H1 (cell line): ENCODE data around the gene ATP6V1C2. TPM values are rescaled to one million over a fixed set of nuclear protein-coding genes. Genes with fewer than 3 reads are reported as not detected.
"Not testable (repeated sequence)": the region's sequence is repeated elsewhere in the genome, so short reads cannot be mapped to it uniquely, and the experiment has no call there.

Source experiments
- CTCF ChIA-PET: fragments of 300-600 bp; sonication (Branson Sonifier 250); formaldehyde crosslinking; loops from one replicate; lab custom pipeline; 2021; ENCODE audit not compliant: partially characterized antibody; lab: Charles Lee
- POLR2A ChIA-PET: fragments of 300-600 bp; sonication (Branson Sonifier 250); formaldehyde crosslinking; loops from one replicate; lab custom pipeline; 2021; ENCODE audit warnings: inconsistent platforms; ENCODE audit not compliant: partially characterized antibody; lab: Charles Lee
- DNase-seq, 2 experiments: peaks; one replicate each; pipeline versions ENCODE4 v3.0.0 to v3.0.0-alpha.2; 2010 to 2022; ENCODE audit warnings: low spot score in 2 of 2, low read depth in 1 of 2, mixed read lengths in 1 of 2
- FAIRE-seq: peaks from 2 replicates; lab custom pipeline; 2011; peaks lifted over from hg19 to GRCh38; lab: Jason Lieb, UNC
- H2AFZ ChIP-seq: 2 replicates; pipeline ENCODE4 v1.8.1; 2012; ENCODE audit warnings: low read length, inconsistent platforms
- H2AK5ac ChIP-seq: 2 replicates; pipeline ENCODE4 v1.6.1; 2013; ENCODE audit warnings: low read depth, low read length
- H2BK120ac ChIP-seq: replicated peaks from 2 replicates; pipeline ENCODE3; 2013; ENCODE audit warnings: low read depth, low read length, inconsistent platforms
- H2BK12ac ChIP-seq: 2 replicates; pipeline ENCODE4 v1.6.1; 2013; ENCODE audit warnings: low read depth, low read length
- H2BK15ac ChIP-seq: 2 replicates; pipeline ENCODE4 v1.6.1; 2013; ENCODE audit warnings: low read length
- H2BK20ac ChIP-seq: 2 replicates; pipeline ENCODE4 v1.6.1; 2013; ENCODE audit warnings: low read length
- H2BK5ac ChIP-seq: 2 replicates; pipeline ENCODE4 v1.6.1; 2013; ENCODE audit warnings: low read depth, low read length
- H3K14ac ChIP-seq: 2 replicates; pipeline ENCODE4 v1.6.1; 2013; ENCODE audit warnings: inconsistent platforms; ENCODE audit not compliant: insufficient read length
- H3K18ac ChIP-seq: 2 replicates; pipeline ENCODE4 v1.6.1; 2013; ENCODE audit warnings: low read length; ENCODE audit errors: extremely low read depth
- H3K23ac ChIP-seq: 2 replicates; pipeline ENCODE4 v1.6.1; 2013; ENCODE audit warnings: inconsistent platforms; ENCODE audit not compliant: insufficient read length
- H3K23me2 ChIP-seq: 2 replicates; pipeline ENCODE4 v1.6.1; 2013; ENCODE audit warnings: low read depth, low read length
- H3K27ac ChIP-seq: 2 replicates; pipeline ENCODE4 v1.6.1; 2011; ENCODE audit warnings: low read depth, low read length, inconsistent platforms
- H3K27me3 ChIP-seq, 4 experiments: replicated peaks in 1 of 4; 1 replicate in 1 of 4; 2 replicates in 3 of 4; pipeline versions ENCODE4 v1.6.1 to v1.8.1; 2011 to 2013; ENCODE audit warnings: low read length in 3 of 4, mild to moderate bottlenecking in 3 of 4, inconsistent platforms in 2 of 4, mixed read lengths in 2 of 4, moderate library complexity in 1 of 4; ENCODE audit not compliant: control insufficient read depth in 3 of 4, insufficient read depth in 3 of 4; ENCODE audit errors: extremely low read depth in 1 of 4
- H3K36me3 ChIP-seq, 4 experiments: 2 replicates each; pipeline versions ENCODE4 v1.6.1 to v1.8.1; 2011 to 2013; ENCODE audit warnings: mild to moderate bottlenecking in 4 of 4, low read length in 3 of 4, moderate library complexity in 2 of 4, control low read depth in 1 of 4, inconsistent platforms in 1 of 4; ENCODE audit not compliant: insufficient read depth in 4 of 4, control insufficient read depth in 2 of 4
- H3K4ac ChIP-seq: replicated peaks from 2 replicates; pipeline ENCODE3; 2013; ENCODE audit warnings: low read length, low read depth, mixed read lengths, inconsistent platforms; ENCODE audit not compliant: insufficient read length
- H3K4me1 ChIP-seq, 4 experiments: replicated peaks in 1 of 4; 1 replicate in 1 of 4; 2 replicates in 3 of 4; pipeline versions ENCODE4 v1.6.1 to v1.8.1; 2011 to 2013; ENCODE audit warnings: low read length in 3 of 4, inconsistent platforms in 2 of 4, mixed read lengths in 1 of 4; ENCODE audit not compliant: insufficient read depth in 4 of 4, control insufficient read depth in 3 of 4
- H3K4me2 ChIP-seq, 2 experiments: 2 replicates each; pipeline versions ENCODE4 v1.6.1 to v1.8.1; 2011 to 2013; ENCODE audit warnings: low read depth in 2 of 2, low read length in 2 of 2, control low read depth in 1 of 2, inconsistent platforms in 1 of 2, mild to moderate bottlenecking in 1 of 2; ENCODE audit not compliant: insufficient read depth in 1 of 2
- H3K4me3 ChIP-seq, 4 experiments: fragments of 200-600, 300-600 bp in 1 of 4; sonication (generic), shearing (Covaris generic), sonication (Bioruptor Twin) in 1 of 4; 2 replicates each; pipeline versions ENCODE4 v1.5.1 to v1.8.1; 2011 to 2016; ENCODE audit warnings: low read length in 4 of 4, low read depth in 3 of 4, control low read depth in 2 of 4, inconsistent platforms in 2 of 4, mild to moderate bottlenecking in 2 of 4, mixed read lengths in 1 of 4, moderate library complexity in 1 of 4; ENCODE audit not compliant: insufficient read depth in 2 of 4; ENCODE audit errors: extremely low read depth in 1 of 4
- H3K56ac ChIP-seq: replicated peaks from 2 replicates; pipeline ENCODE3; 2013; ENCODE audit warnings: low read depth, mild to moderate bottlenecking, mixed read lengths, low read length, inconsistent platforms; ENCODE audit not compliant: insufficient read length
- H3K79me1 ChIP-seq: 2 replicates; pipeline ENCODE4 v1.6.1; 2013; ENCODE audit warnings: low read depth, low read length, control low read depth
- H3K79me2 ChIP-seq, 2 experiments: 2 replicates each; pipeline versions ENCODE4 v1.6.1 to v1.8.1; 2012 to 2013; ENCODE audit warnings: low read length in 2 of 2, mild to moderate bottlenecking in 2 of 2, inconsistent platforms in 1 of 2; ENCODE audit not compliant: insufficient read depth in 2 of 2, control insufficient read depth in 1 of 2
- H3K9ac ChIP-seq, 4 experiments: replicated peaks in 1 of 4; 1 replicate in 1 of 4; 2 replicates in 3 of 4; pipeline versions ENCODE4 v1.6.1 to v1.8.1; 2011 to 2013; ENCODE audit warnings: low read depth in 3 of 4, low read length in 3 of 4, control low read depth in 2 of 4, mild to moderate bottlenecking in 2 of 4, moderate library complexity in 2 of 4, inconsistent platforms in 1 of 4; ENCODE audit errors: extremely low read depth in 1 of 4
- H3K9me3 ChIP-seq, 2 experiments: 2 replicates each; pipeline versions ENCODE4 v1.6.1 to v1.8.1; 2012 to 2013; ENCODE audit warnings: mild to moderate bottlenecking in 2 of 2, moderate library complexity in 2 of 2, control low read depth in 1 of 2, inconsistent platforms in 1 of 2, low read depth in 1 of 2, low read length in 1 of 2, mixed read lengths in 1 of 2; ENCODE audit not compliant: insufficient read depth in 2 of 2
- H4K20me1 ChIP-seq, 2 experiments: replicated peaks in 1 of 2; 2 replicates each; pipeline versions ENCODE3 to v1.8.1; 2011 to 2013; ENCODE audit warnings: inconsistent platforms in 2 of 2, low read length in 2 of 2, mild to moderate bottlenecking in 1 of 2; ENCODE audit not compliant: insufficient read depth in 2 of 2, control insufficient read depth in 1 of 2
- H4K5ac ChIP-seq: 2 replicates; pipeline ENCODE4 v1.6.1; 2013; ENCODE audit warnings: low read length, low read depth, mixed read lengths, inconsistent platforms; ENCODE audit not compliant: insufficient read length
- H4K8ac ChIP-seq: 2 replicates; pipeline ENCODE4 v1.8.0; 2013; ENCODE audit warnings: mild to moderate bottlenecking, moderate library complexity, low read length, inconsistent platforms; ENCODE audit not compliant: insufficient read depth; ENCODE audit errors: extremely low read depth
- H4K91ac ChIP-seq: replicated peaks from 2 replicates; pipeline ENCODE3; 2013; ENCODE audit warnings: low read length, mixed read lengths, inconsistent platforms; ENCODE audit not compliant: insufficient read length
- EZH2 ChIP-seq: fragments of 200-600 bp; sonication (generic); IDR thresholded peaks from 2 replicates; pipeline ENCODE4 v1.7.1; 2012; ENCODE audit warnings: low read depth, mild to moderate bottlenecking, moderate library complexity, low read length, inconsistent platforms; ENCODE audit not compliant: severe bottlenecking
- WGBS, 2 experiments: shearing (Covaris generic) in 1 of 2; methylation state at CpG; one replicate each; pipeline versions ENCODE4 v1.1.6 to v1.1.7; 2013 to 2015; ENCODE audit warnings: low lambda C conversion rate in 2 of 2, mixed read lengths in 2 of 2, inconsistent platforms in 1 of 2, low coverage in 1 of 2, missing lambda C conversion rate in 1 of 2; ENCODE audit not compliant: insufficient replicate concordance in 2 of 2, insufficient coverage in 1 of 2, insufficient read length in 1 of 2; ENCODE audit errors: extremely low coverage in 1 of 2, missing lambda C conversion rate in 1 of 2; 5-methylcytosine and 5-hydroxymethylcytosine counted together
- polyA plus RNA-seq, 7 experiments: library from polyadenylated mRNA; depleted of rRNA in 3 of 7; stranded (reverse) in 5 of 7; unstranded in 2 of 7; fragments of >200 nt in 5 of 7; fragments of 200-250 nt in 2 of 7; gene quantifications; 1 replicate in 5 of 7; 2 replicates in 1 of 7; 4 replicates in 1 of 7; pipeline versions ENCODE4 v1.2.1 to v1.2.3, GENCODE V29; 2011 to 2013; ENCODE audit warnings: missing spikeins in 2 of 7, mixed read lengths in 2 of 7
- total RNA-seq: library from RNA; stranded (reverse); fragmentation: NEBNext Ultra II Directional; extraction: Animal tissue kit (Norgen Biotek cat#: 25700); gene quantifications from 2 replicates; pipeline ENCODE4 v1.2.1, GENCODE V29; 2021

Gene ATP6V1C2
- total and polyA plus RNA-seq, 2 of the 8 experiments (the other 6 are each of a cell fraction or from before 2014, with no cell fraction given) = 0.29 to 0.74 TPM

DNA sequence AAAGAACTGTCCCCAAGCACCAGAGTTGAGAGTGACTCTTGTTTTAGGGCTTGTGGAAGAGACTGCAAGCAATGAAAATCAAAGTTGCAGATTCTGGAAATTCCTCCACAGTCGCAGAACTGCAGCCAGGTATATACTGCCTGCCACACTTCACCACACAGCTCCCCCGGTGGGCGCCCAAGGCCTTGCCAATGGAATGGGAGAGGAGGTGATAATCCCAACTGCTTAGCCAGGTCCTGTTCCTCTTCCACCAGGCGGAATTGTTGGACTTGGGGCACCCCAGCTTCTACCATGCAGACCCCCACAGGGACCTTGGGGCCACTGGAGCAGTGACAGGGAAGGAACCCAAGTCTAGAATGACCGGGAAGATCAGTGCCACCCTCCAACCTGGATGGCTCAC lies 96.0 kb downstream of the ATP6V1C2 start (continued):
- TF ChIP-seq EZH2 = no peak
- TF ChIP-seq, all 59 proteins: peak for 2

DNA sequence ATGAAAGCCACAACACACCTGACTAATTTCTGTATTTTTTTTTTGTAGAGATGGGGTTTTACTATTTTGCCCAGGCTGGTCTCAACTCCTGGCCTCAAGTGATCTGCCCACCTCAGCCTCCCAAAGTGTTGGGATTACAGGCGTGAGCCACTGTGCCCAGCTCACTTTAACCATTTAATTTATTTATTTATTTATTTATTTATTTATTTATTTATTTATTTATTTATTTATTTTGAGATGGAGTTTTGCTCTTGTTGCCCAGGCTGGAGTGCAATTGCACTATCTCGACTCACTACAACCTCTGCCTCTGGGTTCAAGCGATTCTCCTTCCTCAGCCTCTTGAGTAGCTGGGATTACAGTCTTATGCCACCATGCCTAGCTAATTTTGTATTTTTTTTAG lies 96.9 kb downstream of the ATP6V1C2 start:
- POLR2A ChIA-PET = interaction anchor here (0.6 kb wide), 1 partner anchor 1271 kb away, joined by 3 read pairs; no protein-coding TSS in a partner anchor
- H3K56ac ChIP-seq, H3K79me1 ChIP-seq, H4K8ac ChIP-seq, H3K9me3 ChIP-seq, H3K4me1 ChIP-seq, H4K91ac ChIP-seq, H3K27ac ChIP-seq, H2BK5ac ChIP-seq, H3K79me2 ChIP-seq, FAIRE-seq, H3K4ac ChIP-seq, H2AFZ ChIP-seq, H3K4me3 ChIP-seq, H4K20me1 ChIP-seq, H2BK15ac ChIP-seq, H3K36me3 ChIP-seq, H3K27me3 ChIP-seq, H4K5ac ChIP-seq, H2AK5ac ChIP-seq, H3K4me2 ChIP-seq, H2BK12ac ChIP-seq, H3K18ac ChIP-seq, H3K23ac ChIP-seq, H3K23me2 ChIP-seq, H3K9ac ChIP-seq, H2BK20ac ChIP-seq, H2BK120ac ChIP-seq, H3K14ac ChIP-seq, DNase-seq: not testable (repeated sequence)
- 69% methylated on average over 3 of the region's 3 CpGs; no CpG with 5 or more reads in 1 of the 2 experiments for WGBS, 2 experiments
- CTCF ChIA-PET = interaction anchor here (0.6 to 9.5 kb wide), 5 partner anchors 14 to 496 kb away, joined by 4 to 112 read pairs (median 5); no protein-coding TSS in a partner anchor
